Measurements from ENCODE around the gene SUMF2. TPM values are rescaled to one million over a fixed set of nuclear protein-coding genes. Genes with fewer than 3 reads are reported as not detected.
A peak's percentile ranks its signal among the peaks of the same experiment; 100 is the strongest.
"Not testable (repeated sequence)": the region's sequence is repeated elsewhere in the genome, so short reads cannot be mapped to it uniquely, and the experiment has no call there.

SUMF2 gene
- total and polyA plus RNA-seq, 8 donors = 40.8 to 339 (median 103) TPM

DNA sequence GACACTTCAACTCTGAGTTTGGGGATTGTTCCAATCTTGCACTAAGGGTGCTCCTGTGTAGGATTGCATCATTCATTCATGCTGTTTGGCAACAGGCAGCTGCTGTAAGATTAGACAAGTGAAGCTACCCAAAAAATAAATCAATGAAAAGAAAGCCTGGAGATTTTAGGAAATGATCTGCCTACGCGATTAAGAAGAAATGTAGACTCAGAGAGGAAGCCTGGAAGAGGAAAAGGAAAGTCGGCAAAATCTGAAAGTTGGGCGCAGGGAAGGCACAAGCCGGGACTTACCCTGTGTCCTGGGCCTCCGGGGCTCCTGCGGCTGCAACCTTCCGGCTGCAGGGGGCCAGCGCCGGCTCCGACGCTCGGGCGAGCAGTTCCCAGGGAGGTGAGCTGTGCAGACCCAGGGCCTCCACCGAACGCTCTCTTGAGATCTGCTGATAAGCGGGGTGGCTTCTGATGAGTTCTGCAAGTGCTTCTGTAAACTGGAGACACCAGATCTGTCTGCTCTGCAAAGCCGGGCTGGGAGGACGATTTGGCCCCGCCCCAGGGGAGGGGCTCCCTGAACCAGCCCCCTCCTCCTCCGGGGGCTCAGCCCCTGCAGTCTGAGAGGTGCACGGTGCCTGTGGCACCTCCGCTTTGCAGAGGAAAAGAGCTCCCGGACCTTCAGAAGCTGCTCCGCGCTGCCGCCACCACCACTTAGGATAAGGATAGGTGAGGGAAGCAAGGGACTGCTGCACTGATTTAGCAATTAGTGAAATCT lies 30.2 kb upstream of the SUMF2 start:
- Histone ChIP-seq H3K36me3 (peaks cover 0 to 5% (median 0%) of the 10 kb centered on the region in 4 donors), H3K9me3 (no peaks in the 10 kb centered on the region), H3K27ac (peak overlapping the region; percentile 24 to 76 (median 59)), H3K27me3 (no peaks in the 10 kb centered on the region), H3K4me1 (peaks cover 6 to 25% (median 17%) of the 10 kb centered on the region in 4 donors), H3K4me3 (peak overlapping the region; percentile 60 to 79 (median 66))
- intact Hi-C loops (cut with DNase I; ENCODE audit: low total_unique reads) = no loop called here
- peak; percentile 55 to 85 for DNase-seq
- WGBS, 5 donors = 0 to 1% (median 1%) methylated on average over 23 to 27 of the region's 27 CpGs
- peak in 1 of 3 donors; percentile 25 for TF ChIP-seq POLR2AphosphoS5 (IDR thresholded peaks at IDR 0.05)
- TF ChIP-seq, protein P1, sequence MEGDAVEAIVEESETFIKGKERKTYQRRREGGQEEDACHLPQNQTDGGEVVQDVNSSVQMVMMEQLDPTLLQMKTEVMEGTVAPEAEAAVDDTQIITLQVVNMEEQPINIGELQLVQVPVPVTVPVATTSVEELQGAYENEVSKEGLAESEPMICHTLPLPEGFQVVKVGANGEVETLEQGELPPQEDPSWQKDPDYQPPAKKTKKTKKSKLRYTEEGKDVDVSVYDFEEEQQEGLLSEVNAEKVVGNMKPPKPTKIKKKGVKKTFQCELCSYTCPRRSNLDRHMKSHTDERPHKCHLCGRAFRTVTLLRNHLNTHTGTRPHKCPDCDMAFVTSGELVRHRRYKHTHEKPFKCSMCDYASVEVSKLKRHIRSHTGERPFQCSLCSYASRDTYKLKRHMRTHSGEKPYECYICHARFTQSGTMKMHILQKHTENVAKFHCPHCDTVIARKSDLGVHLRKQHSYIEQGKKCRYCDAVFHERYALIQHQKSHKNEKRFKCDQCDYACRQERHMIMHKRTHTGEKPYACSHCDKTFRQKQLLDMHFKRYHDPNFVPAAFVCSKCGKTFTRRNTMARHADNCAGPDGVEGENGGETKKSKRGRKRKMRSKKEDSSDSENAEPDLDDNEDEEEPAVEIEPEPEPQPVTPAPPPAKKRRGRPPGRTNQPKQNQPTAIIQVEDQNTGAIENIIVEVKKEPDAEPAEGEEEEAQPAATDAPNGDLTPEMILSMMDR (IDR thresholded peaks at IDR 0.05) = peak in 1 of 7 experiments; percentile 34
- TF ChIP-seq POLR2A (IDR thresholded peaks at IDR 0.05) = no peak
- TF ChIP-seq EP300 (IDR thresholded peaks at IDR 0.05) = no peak

DNA sequence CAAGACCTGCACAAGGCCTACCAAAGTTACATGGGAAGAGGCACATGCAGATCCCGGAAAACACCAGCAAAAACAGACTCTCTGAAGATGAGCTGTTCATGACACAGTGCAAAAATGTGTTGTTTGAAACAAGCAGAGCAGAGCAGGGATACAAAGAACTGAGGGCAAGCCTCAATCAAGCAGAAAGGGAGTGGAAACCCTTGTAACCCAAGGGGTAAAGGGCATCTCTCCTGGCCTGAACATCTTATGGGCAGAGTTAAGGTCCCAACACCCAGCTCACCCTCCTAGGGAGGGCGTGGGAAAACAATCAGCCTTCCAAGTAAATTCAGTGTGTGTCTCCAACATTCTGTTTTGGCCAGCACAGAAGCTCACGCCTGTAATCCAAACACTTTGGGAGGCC lies 23.4 kb upstream of the SUMF2 start:
- Histone ChIP-seq H3K27ac (no peak overlapping the region), H3K27me3 (no peaks in the 10 kb centered on the region), H3K36me3 (peaks cover 0 to 6% (median 2%) of the 10 kb centered on the region in 4 donors), H3K4me1 (no peaks in the 10 kb centered on the region), H3K4me3 (no peak overlapping the region), H3K9me3 (no peaks in the 10 kb centered on the region)
- 53 to 72% (median 59%) methylated on average over 3 of the region's 3 CpGs for WGBS, 5 donors
- no peak for DNase-seq
- no peak for TF ChIP-seq POLR2AphosphoS5 (IDR thresholded peaks at IDR 0.05)
- no peak for TF ChIP-seq EP300 (IDR thresholded peaks at IDR 0.05)
- TF ChIP-seq, protein P1 (IDR thresholded peaks at IDR 0.05) = no peak
- no peak for TF ChIP-seq POLR2A (IDR thresholded peaks at IDR 0.05)
- intact Hi-C loops (cut with DNase I; ENCODE audit: low total_unique reads) = no loop called here

- peaks cover 25 to 48% (median 36%) of the 10 kb centered on the region in 4 donors for H3K4me1 ChIP-seq
- H3K9me3 ChIP-seq; H3K27me3 ChIP-seq; intact Hi-C loops (cut with DNase I; ENCODE audit: low total_unique reads); DNase-seq; H3K4me3 ChIP-seq; H3K27ac ChIP-seq; H3K36me3 ChIP-seq: not testable (repeated sequence)
- 82 to 97% (median 96%) methylated on average over 2 of the region's 2 CpGs for WGBS, 5 donors
Measured at GRCh38 chr7:56045758-56046157, 18.3 kb upstream of the SUMF2 start.

DNA sequence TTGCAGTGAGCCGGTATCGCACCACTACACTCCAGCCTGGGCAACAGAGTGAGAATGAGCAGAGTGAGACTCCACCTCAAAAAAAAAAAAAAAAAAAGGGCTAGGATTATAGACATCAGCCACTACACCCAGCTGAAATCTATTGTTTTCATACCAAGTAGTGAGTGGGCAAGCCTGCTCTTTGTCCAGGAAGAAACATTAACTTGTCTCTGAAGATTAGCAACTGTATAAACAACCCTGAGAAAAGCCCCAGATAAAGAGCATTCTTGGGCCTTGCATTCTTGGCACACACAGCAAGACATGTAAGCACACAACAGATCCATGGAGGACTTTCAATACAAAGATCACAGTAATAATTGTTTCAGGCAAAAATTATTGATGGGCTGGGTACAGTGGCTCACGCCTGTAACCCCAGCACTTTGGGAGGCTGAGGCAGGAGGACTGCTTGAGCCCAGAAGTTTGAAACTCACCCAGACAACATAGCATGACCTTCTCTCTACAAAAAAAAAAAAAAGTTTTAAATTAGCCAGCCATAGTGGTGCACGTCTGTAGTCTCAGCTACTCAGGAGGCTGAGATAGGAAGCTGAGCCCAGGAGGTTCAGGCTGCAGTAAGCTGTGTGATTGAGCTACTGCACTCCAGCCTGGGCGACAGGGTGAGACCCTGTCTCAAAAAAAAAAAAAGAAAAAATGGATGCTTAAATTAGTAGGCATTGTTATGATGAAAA lies 17.2 kb upstream of the SUMF2 start:
- H3K27me3 ChIP-seq = no peaks in the 10 kb centered on the region
- peaks cover 0 to 5% (median 0%) of the 10 kb centered on the region in 4 donors for H3K36me3 ChIP-seq
- peaks cover 26 to 51% (median 40%) of the 10 kb centered on the region in 4 donors for H3K4me1 ChIP-seq
- H3K27ac ChIP-seq = peak overlapping the region; percentile 61 to 95 (median 77)
- intact Hi-C loops (cut with DNase I; ENCODE audit: low total_unique reads) = no loop called here
- H3K4me3 ChIP-seq = no peak overlapping the region
- H3K9me3 ChIP-seq = no peaks in the 10 kb centered on the region
- WGBS, 5 donors = 21 to 36% (median 29%) methylated on average over 5 of the region's 5 CpGs
- peak; percentile 44 to 80 for DNase-seq
- TF ChIP-seq POLR2A (IDR thresholded peaks at IDR 0.05) = no peak
- TF ChIP-seq EP300 (IDR thresholded peaks at IDR 0.05) = no peak
- TF ChIP-seq POLR2AphosphoS5 (IDR thresholded peaks at IDR 0.05) = peak; percentile 52 to 79 (median 57)
- TF ChIP-seq, protein P1 (IDR thresholded peaks at IDR 0.05) = no peak

- intact Hi-C loops (cut with DNase I; ENCODE audit: low total_unique reads); H3K27me3 ChIP-seq; H3K9me3 ChIP-seq; H3K4me3 ChIP-seq; H3K36me3 ChIP-seq: not testable (repeated sequence)
- 43 to 59% (median 53%) methylated on average over 10 to 11 of the region's 11 CpGs for WGBS, 5 donors
- H3K4me1 ChIP-seq = peaks cover 26 to 56% (median 45%) of the 10 kb centered on the region in 4 donors
- H3K27ac ChIP-seq = peak overlapping the region; percentile 67 to 95 (median 77)
- DNase-seq = peak in 1 of 2 donors; percentile 16
Measured at GRCh38 chr7:56047446-56048116, 16.5 kb upstream of the SUMF2 start.
